SK-N-SH treated with all-trans-retinoic acid at 6 μM for 48 hours (cell line): ENCODE measurements around the gene CRHR2.

Experiments
- ATAC-seq: fragments of 200-7000 bp; cut with Tn5 transposase; 3 replicates; pipeline ENCODE4 v1.9.1; 2020; ENCODE audit warnings: mild to moderate bottlenecking, moderate library complexity
- BACH2 ChIP-seq: fragments of 250-450 bp; sonication (Bioruptor Pico); IDR thresholded peaks from 2 replicates; pipeline ENCODE4 v1.9.0; 2021; ENCODE audit warnings: mild to moderate bottlenecking, borderline replicate concordance
- CSDC2 ChIP-seq: fragments of 250-450 bp; sonication (Bioruptor Pico); IDR thresholded peaks from 2 replicates; pipeline ENCODE4 v1.5.0; 2020; ENCODE audit warnings: mild to moderate bottlenecking, moderate library complexity
- ESRRG ChIP-seq: fragments of 250-450 bp; sonication (Bioruptor Pico); IDR thresholded peaks from 2 replicates; pipeline ENCODE4 v1.6.1; 2021; ENCODE audit warnings: mild to moderate bottlenecking
- GLIS3 ChIP-seq: fragments of 250-450 bp; sonication (Bioruptor Pico); IDR thresholded peaks from 2 replicates; pipeline ENCODE4 v1.5.0; 2020; ENCODE audit warnings: mild to moderate bottlenecking, moderate library complexity
- ISL1 ChIP-seq: fragments of 250-450 bp; sonication (Bioruptor Pico); IDR thresholded peaks from 2 replicates; pipeline ENCODE4 v2.1.2; 2022; ENCODE audit warnings: mild to moderate bottlenecking, moderate library complexity
- PATZ1 ChIP-seq: fragments of 250-450 bp; sonication (Bioruptor Pico); IDR thresholded peaks from 2 replicates; pipeline ENCODE4 v1.8.0; 2020; ENCODE audit warnings: mild to moderate bottlenecking, moderate library complexity, borderline replicate concordance
- PPARA ChIP-seq: fragments of 250-450 bp; sonication (Bioruptor Pico); IDR thresholded peaks from 2 replicates; pipeline ENCODE4 v1.5.0; 2020; ENCODE audit warnings: mild to moderate bottlenecking, borderline replicate concordance
- RARB ChIP-seq: fragments of 250-450 bp; sonication (Bioruptor Pico); IDR thresholded peaks from 2 replicates; pipeline ENCODE4 v1.8.0; 2021; ENCODE audit warnings: mild to moderate bottlenecking, moderate library complexity
- SNAI2 ChIP-seq: fragments of 250-450 bp; sonication (Bioruptor Pico); IDR thresholded peaks from 2 replicates; pipeline ENCODE4 v1.5.0; 2020; ENCODE audit warnings: mild to moderate bottlenecking, moderate library complexity
- TCF4 ChIP-seq: fragments of 250-450 bp; sonication (Bioruptor Pico); IDR thresholded peaks from 2 replicates; pipeline ENCODE4 v1.8.0; 2021; ENCODE audit warnings: mild to moderate bottlenecking, moderate library complexity, borderline replicate concordance
- TSHZ2 ChIP-seq: fragments of 250-450 bp; sonication (Bioruptor Pico); IDR thresholded peaks from 2 replicates; pipeline ENCODE4 v1.5.0; 2020; ENCODE audit warnings: mild to moderate bottlenecking, moderate library complexity
- ZC3H10 ChIP-seq: fragments of 250-450 bp; sonication (Bioruptor Pico); IDR thresholded peaks from 2 replicates; pipeline ENCODE4 v1.5.1; 2021; ENCODE audit warnings: mild to moderate bottlenecking, moderate library complexity
- ZFP3 ChIP-seq: fragments of 250-450 bp; sonication (Bioruptor Pico); IDR thresholded peaks from 2 replicates; pipeline ENCODE4 v1.5.0; 2020; ENCODE audit warnings: mild to moderate bottlenecking, moderate library complexity
- ZFP30 ChIP-seq: fragments of 450-650 bp; formaldehyde crosslinking; IDR thresholded peaks from 2 replicates; pipeline ENCODE4 v1.5.0; 2022; ENCODE audit warnings: mild to moderate bottlenecking, moderate library complexity
- ZNF565 ChIP-seq: fragments of 450-650 bp; formaldehyde crosslinking; conservative IDR thresholded peaks from 2 replicates; pipeline ENCODE4 v1.5.0; 2020; ENCODE audit warnings: low read depth, mild to moderate bottlenecking, moderate library complexity
- ZNF70 ChIP-seq: fragments of 450-650 bp; formaldehyde crosslinking; IDR thresholded peaks from 2 replicates; pipeline ENCODE4 v1.5.0; 2020; ENCODE audit warnings: mild to moderate bottlenecking, moderate library complexity
- ZNF8 ChIP-seq: fragments of 450-650 bp; formaldehyde crosslinking; IDR thresholded peaks from 2 replicates; pipeline ENCODE4 v1.5.0; 2020; ENCODE audit warnings: mild to moderate bottlenecking, moderate library complexity
- TF ChIP-seq, protein P1 (sequence below): fragments of 250-450 bp; sonication (Bioruptor Pico); IDR thresholded peaks from 2 replicates; pipeline ENCODE4 v1.5.1; 2020; ENCODE audit warnings: low read depth, mild to moderate bottlenecking, moderate library complexity
- TF ChIP-seq, protein P2 (sequence below): fragments of 250-450 bp; sonication (Bioruptor Pico); IDR thresholded peaks from 2 replicates; pipeline ENCODE4 v1.5.1; 2021; ENCODE audit warnings: mild to moderate bottlenecking, moderate library complexity
- TF ChIP-seq, protein P3 (sequence below): fragments of 250-450 bp; sonication (Bioruptor Pico); IDR thresholded peaks from 2 replicates; pipeline ENCODE4 v1.8.0; 2021; ENCODE audit warnings: low read depth, mild to moderate bottlenecking, moderate library complexity, borderline replicate concordance

CRHR2 gene

DNA sequence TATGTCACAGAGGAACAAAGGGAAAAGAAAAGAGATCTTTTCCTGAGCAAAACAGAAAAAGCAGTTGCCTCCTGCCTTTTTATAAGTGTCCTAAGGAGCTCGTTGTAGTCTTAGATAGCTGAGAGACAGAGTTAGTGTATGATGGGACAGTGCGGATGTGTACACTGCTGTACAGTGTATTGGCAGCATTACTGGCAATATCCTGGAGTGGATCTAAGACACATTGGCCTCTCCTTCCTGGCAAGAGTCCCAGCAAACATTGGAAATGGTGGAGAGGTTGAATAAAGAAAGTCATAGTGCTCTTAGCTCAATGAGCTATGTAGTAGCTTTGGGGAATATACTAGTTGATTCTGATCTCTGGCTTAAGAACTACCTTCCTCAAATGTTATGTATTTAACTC is 64.9 kb downstream of the CRHR2 start:
- TF ChIP-seq SNAI2 (CRISPR knock-in tag) (no peak), RARB (CRISPR knock-in tag) (no peak), ESRRG (CRISPR knock-in tag) (no peak), ZNF565 (no peak), ZNF8 (CRISPR knock-in tag) (no peak), TCF4 (CRISPR knock-in tag) (no peak), PATZ1 (CRISPR knock-in tag) (no peak), CSDC2 (CRISPR knock-in tag) (no peak), ZFP30 (CRISPR knock-in tag) (no peak)
- TF ChIP-seq, protein P1, sequence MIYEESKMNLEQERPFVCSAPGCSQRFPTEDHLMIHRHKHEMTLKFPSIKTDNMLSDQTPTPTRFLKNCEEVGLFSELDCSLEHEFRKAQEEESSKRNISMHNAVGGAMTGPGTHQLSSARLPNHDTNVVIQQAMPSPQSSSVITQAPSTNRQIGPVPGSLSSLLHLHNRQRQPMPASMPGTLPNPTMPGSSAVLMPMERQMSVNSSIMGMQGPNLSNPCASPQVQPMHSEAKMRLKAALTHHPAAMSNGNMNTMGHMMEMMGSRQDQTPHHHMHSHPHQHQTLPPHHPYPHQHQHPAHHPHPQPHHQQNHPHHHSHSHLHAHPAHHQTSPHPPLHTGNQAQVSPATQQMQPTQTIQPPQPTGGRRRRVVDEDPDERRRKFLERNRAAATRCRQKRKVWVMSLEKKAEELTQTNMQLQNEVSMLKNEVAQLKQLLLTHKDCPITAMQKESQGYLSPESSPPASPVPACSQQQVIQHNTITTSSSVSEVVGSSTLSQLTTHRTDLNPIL (CRISPR knock-in tag) = no peak
- TF ChIP-seq, protein P2, sequence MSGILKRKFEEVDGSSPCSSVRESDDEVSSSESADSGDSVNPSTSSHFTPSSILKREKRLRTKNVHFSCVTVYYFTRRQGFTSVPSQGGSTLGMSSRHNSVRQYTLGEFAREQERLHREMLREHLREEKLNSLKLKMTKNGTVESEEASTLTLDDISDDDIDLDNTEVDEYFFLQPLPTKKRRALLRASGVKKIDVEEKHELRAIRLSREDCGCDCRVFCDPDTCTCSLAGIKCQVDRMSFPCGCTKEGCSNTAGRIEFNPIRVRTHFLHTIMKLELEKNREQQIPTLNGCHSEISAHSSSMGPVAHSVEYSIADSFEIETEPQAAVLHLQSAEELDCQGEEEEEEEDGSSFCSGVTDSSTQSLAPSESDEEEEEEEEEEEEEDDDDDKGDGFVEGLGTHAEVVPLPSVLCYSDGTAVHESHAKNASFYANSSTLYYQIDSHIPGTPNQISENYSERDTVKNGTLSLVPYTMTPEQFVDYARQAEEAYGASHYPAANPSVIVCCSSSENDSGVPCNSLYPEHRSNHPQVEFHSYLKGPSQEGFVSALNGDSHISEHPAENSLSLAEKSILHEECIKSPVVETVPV = no peak
- ATAC-seq = no peak

DNA sequence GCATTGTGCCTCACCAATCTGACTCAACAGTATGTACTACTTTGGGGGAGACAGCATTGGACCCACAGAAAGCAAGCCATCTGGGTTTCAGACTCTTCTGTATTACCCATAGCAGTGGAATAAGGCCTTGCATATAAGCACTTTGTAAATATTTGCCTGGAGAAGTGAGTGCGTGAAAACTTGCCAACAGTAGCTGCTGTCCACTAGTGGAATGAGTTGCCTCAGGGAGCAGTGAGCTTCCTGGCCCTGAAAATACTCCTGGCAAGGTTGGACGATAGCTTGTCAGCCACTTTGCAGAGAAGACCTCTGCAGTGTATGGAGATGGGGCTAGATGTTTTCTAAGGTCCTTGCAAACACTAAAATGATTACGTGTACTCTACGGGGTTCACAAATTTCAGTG is 65.9 kb downstream of the CRHR2 start:
- TF ChIP-seq ZFP30 (CRISPR knock-in tag) (no peak), GLIS3 (CRISPR knock-in tag) (no peak), RARB (CRISPR knock-in tag) (no peak), PATZ1 (CRISPR knock-in tag) (no peak), BACH2 (CRISPR knock-in tag) (no peak), TSHZ2 (CRISPR knock-in tag) (no peak), ZNF70 (CRISPR knock-in tag) (no peak), ISL1 (CRISPR knock-in tag) (no peak), CSDC2 (CRISPR knock-in tag) (no peak), TCF4 (CRISPR knock-in tag) (no peak), PPARA (CRISPR knock-in tag) (no peak), ESRRG (CRISPR knock-in tag) (no peak), ZFP3 (no peak), ZC3H10 (CRISPR knock-in tag) (no peak), ZNF8 (CRISPR knock-in tag) (no peak), SNAI2 (CRISPR knock-in tag) (no peak)
- TF ChIP-seq, protein P3, sequence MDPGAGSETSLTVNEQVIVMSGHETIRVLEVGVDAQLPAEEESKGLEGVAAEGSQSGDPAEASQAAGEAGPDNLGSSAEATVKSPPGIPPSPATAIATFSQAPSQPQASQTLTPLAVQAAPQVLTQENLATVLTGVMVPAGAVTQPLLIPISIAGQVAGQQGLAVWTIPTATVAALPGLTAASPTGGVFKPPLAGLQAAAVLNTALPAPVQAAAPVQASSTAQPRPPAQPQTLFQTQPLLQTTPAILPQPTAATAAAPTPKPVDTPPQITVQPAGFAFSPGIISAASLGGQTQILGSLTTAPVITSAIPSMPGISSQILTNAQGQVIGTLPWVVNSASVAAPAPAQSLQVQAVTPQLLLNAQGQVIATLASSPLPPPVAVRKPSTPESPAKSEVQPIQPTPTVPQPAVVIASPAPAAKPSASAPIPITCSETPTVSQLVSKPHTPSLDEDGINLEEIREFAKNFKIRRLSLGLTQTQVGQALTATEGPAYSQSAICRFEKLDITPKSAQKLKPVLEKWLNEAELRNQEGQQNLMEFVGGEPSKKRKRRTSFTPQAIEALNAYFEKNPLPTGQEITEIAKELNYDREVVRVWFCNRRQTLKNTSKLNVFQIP = no peak
- no peak for ATAC-seq
